H1 (cell line): ENCODE data around the gene UCN. TPM values are rescaled to one million over a fixed set of nuclear protein-coding genes. Genes with fewer than 3 reads are reported as not detected.

Experiments used
- CHD7 ChIP-seq: fragments of 300-600 bp; sonication (generic); IDR thresholded peaks from 2 replicates; pipeline ENCODE4 v1.7.1; 2012; ENCODE audit warnings: low read length, moderate library complexity, mild to moderate bottlenecking, inconsistent platforms; ENCODE audit not compliant: insufficient replicate concordance
- GABPA ChIP-seq: IDR thresholded peaks from 2 replicates; pipeline ENCODE4 v1.6.1; 2011; ENCODE audit warnings: mild to moderate bottlenecking, low read length, moderate library complexity, borderline replicate concordance; ENCODE audit not compliant: insufficient read depth
- GTF2F1 ChIP-seq: IDR thresholded peaks from 2 replicates; pipeline ENCODE4 v1.6.1; 2012; ENCODE audit warnings: low read depth, low read length, improper control_type of control experiment, borderline replicate concordance
- POLR2AphosphoS5 ChIP-seq: IDR thresholded peaks from 2 replicates; pipeline ENCODE4 v1.6.1; 2011; ENCODE audit warnings: low read depth, low read length
- SAP30 ChIP-seq: fragments of 300-600 bp; sonication (generic); IDR thresholded peaks from 2 replicates; pipeline ENCODE4 v1.7.1; 2012; ENCODE audit warnings: low read length, moderate library complexity, mild to moderate bottlenecking, inconsistent platforms; ENCODE audit not compliant: insufficient read depth, insufficient replicate concordance
- SIX5 ChIP-seq: IDR thresholded peaks from 2 replicates; pipeline ENCODE4 v1.6.1; 2011; ENCODE audit warnings: mild to moderate bottlenecking, low read depth, low read length
- SP4 ChIP-seq: IDR thresholded peaks from 2 replicates; pipeline ENCODE4 v1.6.1; 2012; ENCODE audit warnings: low read length, inconsistent platforms
- TEAD4 ChIP-seq: IDR thresholded peaks from 2 replicates; pipeline ENCODE4 v1.6.1; 2012; ENCODE audit warnings: low read depth, low read length, inconsistent platforms, mixed read lengths
- polyA plus RNA-seq, 7 experiments: library from polyadenylated mRNA; depleted of rRNA in 3 of 7; stranded (reverse) in 5 of 7; unstranded in 2 of 7; fragments of >200 nt in 5 of 7; fragments of 200-250 nt in 2 of 7; gene quantifications; 1 replicate in 5 of 7; 2 replicates in 1 of 7; 4 replicates in 1 of 7; pipeline versions ENCODE4 v1.2.1 to v1.2.3, GENCODE V29; 2011 to 2013; ENCODE audit warnings: missing spikeins in 2 of 7, mixed read lengths in 2 of 7
- total RNA-seq: library from RNA; stranded (reverse); fragmentation: NEBNext Ultra II Directional; extraction: Animal tissue kit (Norgen Biotek cat#: 25700); gene quantifications from 2 replicates; pipeline ENCODE4 v1.2.1, GENCODE V29; 2021
- TF ChIP-seq, protein P1 (sequence below), 3 experiments: IDR thresholded peaks; 1 replicate in 2 of 3; 2 replicates in 1 of 3; pipeline versions ENCODE4 v1.5.1 to v1.6.1; 2011; ENCODE audit warnings: low read length in 3 of 3, mild to moderate bottlenecking in 3 of 3, inconsistent platforms in 2 of 3, low read depth in 1 of 3, moderate library complexity in 1 of 3; ENCODE audit not compliant: insufficient read depth in 1 of 3; ENCODE audit errors: control extremely low read depth in 1 of 3

The UCN gene
- total and polyA plus RNA-seq, 2 of the 8 experiments (the other 6 are each of a cell fraction or from before 2014, with no cell fraction given) = 0.35 TPM; not detected in 1

DNA sequence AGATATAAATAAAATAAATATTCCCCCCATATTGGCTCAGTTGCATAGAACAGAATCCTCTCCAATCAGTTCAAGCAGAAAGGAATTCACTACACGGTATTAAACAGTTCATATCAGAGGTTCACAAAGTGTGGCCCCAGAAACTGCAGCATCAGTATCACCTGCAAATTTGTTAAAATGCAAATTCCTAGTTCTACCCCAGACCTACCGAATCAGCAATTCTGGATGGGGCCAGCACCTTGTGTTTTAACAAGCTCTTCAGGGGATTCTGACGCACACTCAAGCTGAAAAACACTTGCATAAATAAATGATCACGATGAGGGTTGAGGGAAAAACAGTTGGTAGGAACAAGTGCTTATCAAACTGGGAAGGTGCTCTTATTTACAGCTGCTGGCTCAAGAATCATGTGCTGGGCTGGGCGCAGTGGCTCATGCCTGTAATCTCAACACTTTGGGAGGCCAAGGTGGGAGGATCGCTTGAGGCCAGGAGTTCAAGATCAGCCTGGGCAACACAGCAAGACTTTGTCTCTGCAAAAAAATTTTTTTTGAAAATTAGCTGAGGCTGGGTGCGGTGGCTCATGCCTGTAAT lies 42.0 kb upstream of the UCN start (continued):
- TF ChIP-seq, protein P1, sequence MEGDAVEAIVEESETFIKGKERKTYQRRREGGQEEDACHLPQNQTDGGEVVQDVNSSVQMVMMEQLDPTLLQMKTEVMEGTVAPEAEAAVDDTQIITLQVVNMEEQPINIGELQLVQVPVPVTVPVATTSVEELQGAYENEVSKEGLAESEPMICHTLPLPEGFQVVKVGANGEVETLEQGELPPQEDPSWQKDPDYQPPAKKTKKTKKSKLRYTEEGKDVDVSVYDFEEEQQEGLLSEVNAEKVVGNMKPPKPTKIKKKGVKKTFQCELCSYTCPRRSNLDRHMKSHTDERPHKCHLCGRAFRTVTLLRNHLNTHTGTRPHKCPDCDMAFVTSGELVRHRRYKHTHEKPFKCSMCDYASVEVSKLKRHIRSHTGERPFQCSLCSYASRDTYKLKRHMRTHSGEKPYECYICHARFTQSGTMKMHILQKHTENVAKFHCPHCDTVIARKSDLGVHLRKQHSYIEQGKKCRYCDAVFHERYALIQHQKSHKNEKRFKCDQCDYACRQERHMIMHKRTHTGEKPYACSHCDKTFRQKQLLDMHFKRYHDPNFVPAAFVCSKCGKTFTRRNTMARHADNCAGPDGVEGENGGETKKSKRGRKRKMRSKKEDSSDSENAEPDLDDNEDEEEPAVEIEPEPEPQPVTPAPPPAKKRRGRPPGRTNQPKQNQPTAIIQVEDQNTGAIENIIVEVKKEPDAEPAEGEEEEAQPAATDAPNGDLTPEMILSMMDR (IDR thresholded peaks at IDR 0.05; ENCODE audit: control extremely low read depth in 1 of 3, insufficient read depth in 1 of 3, low read depth in 1 of 3, low read length in 3 of 3) = no peak
- TF ChIP-seq TEAD4 = no peak
- TF ChIP-seq GABPA = no peak
- TF ChIP-seq GTF2F1 = no peak
- no peak for TF ChIP-seq POLR2AphosphoS5
- TF ChIP-seq SIX5 = no peak
- TF ChIP-seq CHD7 = no peak
- TF ChIP-seq SP4 = no peak
- TF ChIP-seq SAP30 = no peak
